AG09309 (cell line): ENCODE results near the gene MFSD1.

ENCODE experiments used
- DNase-seq: peaks from one replicate; pipeline ENCODE4 v3.0.0-alpha.2; 2010; ENCODE audit warnings: low read depth
- H3K4me3 ChIP-seq: 2 replicates; pipeline ENCODE4 v1.5.1; 2011; ENCODE audit warnings: mild to moderate bottlenecking, low read depth, low read length, moderate library complexity; ENCODE audit not compliant: control insufficient read depth
- TF ChIP-seq, protein P1 (sequence below): IDR thresholded peaks from 2 replicates; pipeline ENCODE4 v1.5.1; 2011; ENCODE audit warnings: mild to moderate bottlenecking, low read depth, low read length, inconsistent platforms; ENCODE audit not compliant: insufficient read depth, control insufficient read depth; ENCODE audit errors: missing control alignments

MFSD1 gene

DNA sequence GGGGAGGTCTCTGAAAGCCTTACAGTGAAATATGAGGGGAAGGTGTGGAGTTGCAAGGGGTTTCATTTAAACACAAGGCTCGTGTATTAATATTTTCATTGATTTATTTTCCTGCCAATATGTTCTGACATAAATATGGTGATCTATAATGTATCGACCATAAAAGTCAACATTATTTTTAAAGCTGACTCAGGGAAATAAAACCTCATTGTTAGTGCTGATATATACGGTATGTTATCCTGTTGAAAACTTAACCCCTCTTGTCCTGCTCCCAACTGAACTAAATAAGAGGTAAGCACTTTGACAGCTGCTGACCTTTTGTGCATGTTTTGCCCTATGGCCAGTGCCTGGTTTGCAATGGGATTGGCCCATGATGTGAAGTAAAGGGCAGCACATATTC, 47.9 kb downstream of the MFSD1 start:
- no peak for DNase-seq
- TF ChIP-seq, protein P1, sequence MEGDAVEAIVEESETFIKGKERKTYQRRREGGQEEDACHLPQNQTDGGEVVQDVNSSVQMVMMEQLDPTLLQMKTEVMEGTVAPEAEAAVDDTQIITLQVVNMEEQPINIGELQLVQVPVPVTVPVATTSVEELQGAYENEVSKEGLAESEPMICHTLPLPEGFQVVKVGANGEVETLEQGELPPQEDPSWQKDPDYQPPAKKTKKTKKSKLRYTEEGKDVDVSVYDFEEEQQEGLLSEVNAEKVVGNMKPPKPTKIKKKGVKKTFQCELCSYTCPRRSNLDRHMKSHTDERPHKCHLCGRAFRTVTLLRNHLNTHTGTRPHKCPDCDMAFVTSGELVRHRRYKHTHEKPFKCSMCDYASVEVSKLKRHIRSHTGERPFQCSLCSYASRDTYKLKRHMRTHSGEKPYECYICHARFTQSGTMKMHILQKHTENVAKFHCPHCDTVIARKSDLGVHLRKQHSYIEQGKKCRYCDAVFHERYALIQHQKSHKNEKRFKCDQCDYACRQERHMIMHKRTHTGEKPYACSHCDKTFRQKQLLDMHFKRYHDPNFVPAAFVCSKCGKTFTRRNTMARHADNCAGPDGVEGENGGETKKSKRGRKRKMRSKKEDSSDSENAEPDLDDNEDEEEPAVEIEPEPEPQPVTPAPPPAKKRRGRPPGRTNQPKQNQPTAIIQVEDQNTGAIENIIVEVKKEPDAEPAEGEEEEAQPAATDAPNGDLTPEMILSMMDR: no peak
- H3K4me3 ChIP-seq: no peak overlapping the region

DNA sequence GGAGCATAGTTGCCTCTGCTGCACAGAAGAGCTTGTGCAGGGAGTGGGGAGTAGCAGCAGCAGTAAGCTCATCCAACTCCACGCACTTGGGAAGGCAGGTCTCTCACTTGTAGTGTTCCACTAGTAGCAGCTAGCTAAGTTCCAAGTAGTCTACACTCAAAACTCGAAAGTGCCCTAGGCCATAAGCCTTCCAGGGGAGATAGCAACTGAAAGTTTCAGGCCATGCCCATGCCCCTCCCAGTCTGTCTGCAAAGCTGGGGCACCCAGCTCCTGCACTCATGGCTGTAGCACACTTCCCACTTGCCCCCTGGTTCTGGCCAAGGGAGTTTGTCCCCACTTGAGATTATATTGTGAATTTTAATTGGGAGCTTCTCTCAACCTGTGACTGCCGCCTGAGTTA, 57.5 kb downstream of the MFSD1 start:
- no peak for DNase-seq
- H3K4me3 ChIP-seq: no peak overlapping the region
- TF ChIP-seq, protein P1: no peak

DNA sequence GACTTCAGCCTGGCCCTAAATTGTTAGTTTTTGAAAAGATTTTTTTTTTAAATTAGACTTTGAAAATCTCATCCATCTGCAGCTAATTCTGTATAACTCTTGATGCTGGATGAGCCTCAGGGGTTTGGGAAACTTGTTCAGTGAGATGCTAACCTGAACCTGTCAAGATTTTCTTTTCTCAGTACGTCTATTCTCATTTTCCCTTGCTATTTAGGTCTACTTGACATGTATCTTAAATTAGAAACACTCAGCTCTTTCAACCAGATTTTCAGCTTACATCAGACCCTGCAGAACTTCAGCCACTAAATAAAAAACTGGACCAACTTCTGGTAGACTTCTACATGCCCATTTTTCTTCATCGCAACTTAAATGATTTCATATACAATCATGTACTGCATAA, 61.4 kb downstream of the MFSD1 start:
- DNase-seq: no peak
- no peak overlapping the region for H3K4me3 ChIP-seq
- TF ChIP-seq, protein P1: no peak

DNA sequence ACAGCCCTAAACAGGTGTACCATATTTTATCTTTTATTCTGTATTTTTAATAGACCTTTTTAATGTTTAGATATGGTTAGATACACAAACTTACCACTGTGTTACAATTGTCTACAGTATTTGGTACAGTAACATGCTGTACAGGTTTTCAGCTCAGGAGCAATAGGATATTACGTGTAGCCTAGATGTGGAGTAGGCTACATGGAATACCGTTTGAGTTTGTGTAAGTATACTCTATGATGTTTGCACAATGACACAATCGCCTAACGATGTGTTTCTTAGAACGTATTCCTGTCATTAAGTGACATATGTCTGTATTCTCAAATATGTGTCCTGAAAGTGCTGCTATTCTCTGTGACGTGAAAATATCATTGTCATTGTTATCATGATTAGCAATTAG, 62.6 kb downstream of the MFSD1 start:
- no peak overlapping the region for H3K4me3 ChIP-seq
- TF ChIP-seq, protein P1: no peak
- DNase-seq: no peak

DNA sequence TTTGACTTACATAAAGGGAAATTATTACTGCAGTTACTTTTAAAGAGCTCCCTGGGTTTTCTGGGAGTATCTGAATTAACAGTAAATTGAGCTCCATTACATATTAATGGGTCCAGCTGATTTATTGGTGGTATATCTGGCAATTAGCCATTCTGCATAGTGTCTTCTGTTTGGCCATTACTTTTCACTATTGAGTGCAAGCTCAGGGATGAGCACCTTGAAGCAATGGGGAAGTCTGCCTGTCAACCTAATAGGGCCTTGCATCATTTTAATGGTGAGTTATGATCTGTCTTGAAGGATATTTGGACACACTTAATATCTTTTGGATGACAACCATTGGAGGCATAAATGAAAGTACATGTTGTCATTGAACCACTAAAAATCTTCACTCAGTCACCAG, 73.8 kb downstream of the MFSD1 start:
- H3K4me3 ChIP-seq: no peak overlapping the region
- DNase-seq: no peak
- TF ChIP-seq, protein P1: no peak
